ENCODE measurements around the gene LRMDA.

LRMDA gene

GRCh38 chr10:76080451-76080850 is 649.0 kb downstream of the LRMDA start:
- DNase-seq = no peak

- no peak for DNase-seq
These were observed 649.6 kb downstream of the LRMDA start for GRCh38 chr10:76080991-76081390.

- DNase-seq = no peak
These were observed 650.8 kb downstream of the LRMDA start for GRCh38 chr10:76082232-76082631.

GRCh38 chr10:76082956-76083355 is 651.5 kb downstream of the LRMDA start:
- DNase-seq = no peak

GRCh38 chr10:76085002-76085816 is 653.8 kb downstream of the LRMDA start:
- no peak for DNase-seq

GRCh38 chr10:76085817-76086167 is 654.4 kb downstream of the LRMDA start:
- no peak for DNase-seq

- DNase-seq = no peak
These were observed 654.8 kb downstream of the LRMDA start for GRCh38 chr10:76086170-76086760.

GRCh38 chr10:76086761-76087639 is 655.6 kb downstream of the LRMDA start:
- DNase-seq = peak; percentile 14

GRCh38 chr10:76088008-76088407 is 656.6 kb downstream of the LRMDA start:
- no peak for DNase-seq

GRCh38 chr10:76088980-76089379 is 657.6 kb downstream of the LRMDA start:
- no peak for DNase-seq

GRCh38 chr10:76089556-76090180 is 658.2 kb downstream of the LRMDA start:
- DNase-seq = peak; percentile 84

- peak; percentile 28 for DNase-seq
These were observed 660.5 kb downstream of the LRMDA start for GRCh38 chr10:76091926-76092325.

- DNase-seq = no peak
These were observed 675.2 kb downstream of the LRMDA start for GRCh38 chr10:76106611-76107010.

GRCh38 chr10:76108563-76109359 is 677.3 kb downstream of the LRMDA start:
- no peak for DNase-seq

GRCh38 chr10:76111404-76111803 is 680.0 kb downstream of the LRMDA start:
- no peak for DNase-seq

GRCh38 chr10:76111986-76112825 is 680.8 kb downstream of the LRMDA start:
- no peak for DNase-seq

- DNase-seq = no peak
These were observed 681.4 kb downstream of the LRMDA start for GRCh38 chr10:76112826-76113150.

- no peak for DNase-seq
These were observed 682.5 kb downstream of the LRMDA start for GRCh38 chr10:76113952-76114351.

GRCh38 chr10:76114581-76115001 is 683.2 kb downstream of the LRMDA start:
- DNase-seq = peak; percentile 13

- DNase-seq = no peak
These were observed 683.7 kb downstream of the LRMDA start for GRCh38 chr10:76115131-76115470.

GRCh38 chr10:76115471-76116155 is 684.2 kb downstream of the LRMDA start:
- DNase-seq = no peak
